IMR-90 (cell line): ENCODE results near the gene RASA1.

Source experiments
- FOS ChIP-seq: fragments of 150-350 bp; IDR thresholded peaks from 2 replicates; pipeline ENCODE4 v1.6.1; 2016; ENCODE audit warnings: low read depth, low read length
- RAD21 ChIP-seq: IDR thresholded peaks from 2 replicates; pipeline ENCODE4 v1.6.1; 2012; ENCODE audit warnings: low read length, improper control_type of control experiment

DNA sequence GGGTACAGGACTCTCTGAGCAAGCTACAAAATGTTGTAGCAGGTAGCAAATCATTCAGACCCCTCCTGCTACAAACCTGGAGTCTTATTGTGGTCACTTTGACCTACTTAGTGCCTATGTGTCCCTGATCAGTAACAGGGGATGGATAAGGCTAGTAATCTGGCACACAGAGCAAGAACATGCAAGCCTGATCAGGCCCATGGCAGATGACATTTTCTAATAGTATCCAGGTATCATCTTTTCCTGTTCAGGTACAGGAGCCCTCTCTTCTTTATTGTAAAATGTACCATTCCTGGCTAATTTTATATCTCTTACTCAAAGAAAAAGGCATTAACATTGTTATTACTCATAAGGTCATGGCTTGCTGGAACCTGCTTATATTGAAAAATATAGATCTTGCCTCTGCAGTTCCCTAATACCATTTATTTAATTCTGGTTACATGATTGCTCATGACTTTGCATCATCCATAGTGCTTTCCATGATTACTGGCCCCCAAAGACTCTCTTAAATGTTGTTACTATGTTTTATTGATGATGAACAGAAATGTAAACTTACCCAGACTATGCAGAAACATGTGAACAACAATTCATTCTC is 163.3 kb downstream of the RASA1 start:
- TF ChIP-seq FOS (no peak), RAD21 (no peak)
